Measurements from ENCODE around the gene PTS.

Gene PTS

GRCh38 chr11:112226831-112227401 is 688 bp downstream of the PTS start:
- DNase-seq (ENCODE audit: low read depth), result peak; percentile 55
- peak overlapping the region; percentile 92 for H3K4me3 ChIP-seq (ENCODE audit: control insufficient read depth, low read depth, low read length)
- TF ChIP-seq, protein P1, sequence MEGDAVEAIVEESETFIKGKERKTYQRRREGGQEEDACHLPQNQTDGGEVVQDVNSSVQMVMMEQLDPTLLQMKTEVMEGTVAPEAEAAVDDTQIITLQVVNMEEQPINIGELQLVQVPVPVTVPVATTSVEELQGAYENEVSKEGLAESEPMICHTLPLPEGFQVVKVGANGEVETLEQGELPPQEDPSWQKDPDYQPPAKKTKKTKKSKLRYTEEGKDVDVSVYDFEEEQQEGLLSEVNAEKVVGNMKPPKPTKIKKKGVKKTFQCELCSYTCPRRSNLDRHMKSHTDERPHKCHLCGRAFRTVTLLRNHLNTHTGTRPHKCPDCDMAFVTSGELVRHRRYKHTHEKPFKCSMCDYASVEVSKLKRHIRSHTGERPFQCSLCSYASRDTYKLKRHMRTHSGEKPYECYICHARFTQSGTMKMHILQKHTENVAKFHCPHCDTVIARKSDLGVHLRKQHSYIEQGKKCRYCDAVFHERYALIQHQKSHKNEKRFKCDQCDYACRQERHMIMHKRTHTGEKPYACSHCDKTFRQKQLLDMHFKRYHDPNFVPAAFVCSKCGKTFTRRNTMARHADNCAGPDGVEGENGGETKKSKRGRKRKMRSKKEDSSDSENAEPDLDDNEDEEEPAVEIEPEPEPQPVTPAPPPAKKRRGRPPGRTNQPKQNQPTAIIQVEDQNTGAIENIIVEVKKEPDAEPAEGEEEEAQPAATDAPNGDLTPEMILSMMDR (conservative IDR thresholded peaks at IDR 0.05; ENCODE audit: control insufficient read depth, insufficient read depth, low read depth, low read length), result no peak

DNA sequence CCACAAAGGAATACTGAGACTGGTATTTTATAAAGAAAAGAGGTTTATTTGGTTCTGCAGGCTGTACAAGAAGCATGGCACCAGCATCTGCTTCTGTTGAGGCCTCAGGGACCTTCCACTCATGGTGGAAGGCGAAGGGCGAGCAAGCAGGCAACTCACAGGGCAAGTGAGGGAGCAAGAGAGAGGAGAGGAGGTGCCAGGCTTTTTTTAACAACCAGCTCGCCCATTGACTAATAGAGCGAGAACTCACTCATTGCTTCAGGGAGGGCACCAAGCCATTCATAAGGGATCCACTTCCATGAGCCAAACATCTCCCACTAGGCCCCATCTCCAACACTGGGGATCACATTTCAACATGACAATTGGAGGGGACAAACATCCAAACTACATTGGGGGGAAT is 1.2 kb downstream of the PTS start:
- DNase-seq (ENCODE audit: low read depth), result peak; percentile 8
- TF ChIP-seq, protein P1 (conservative IDR thresholded peaks at IDR 0.05; ENCODE audit: control insufficient read depth, insufficient read depth, low read depth, low read length), result no peak
- peak overlapping the region; percentile 92 for H3K4me3 ChIP-seq (ENCODE audit: control insufficient read depth, low read depth, low read length)

- H3K4me3 ChIP-seq (ENCODE audit: control insufficient read depth, low read depth, low read length), result no peak overlapping the region
- DNase-seq (ENCODE audit: low read depth), result no peak
- TF ChIP-seq, protein P1 (conservative IDR thresholded peaks at IDR 0.05; ENCODE audit: control insufficient read depth, insufficient read depth, low read depth, low read length), result no peak
Observed at GRCh38 chr11:112228706-112229105, 2.5 kb downstream of the PTS start.

GRCh38 chr11:112229159-112229558 is 2.9 kb downstream of the PTS start:
- TF ChIP-seq, protein P1 (conservative IDR thresholded peaks at IDR 0.05; ENCODE audit: control insufficient read depth, insufficient read depth, low read depth, low read length), result no peak
- H3K4me3 ChIP-seq (ENCODE audit: control insufficient read depth, low read depth, low read length), result no peak overlapping the region
- DNase-seq (ENCODE audit: low read depth), result no peak

DNA sequence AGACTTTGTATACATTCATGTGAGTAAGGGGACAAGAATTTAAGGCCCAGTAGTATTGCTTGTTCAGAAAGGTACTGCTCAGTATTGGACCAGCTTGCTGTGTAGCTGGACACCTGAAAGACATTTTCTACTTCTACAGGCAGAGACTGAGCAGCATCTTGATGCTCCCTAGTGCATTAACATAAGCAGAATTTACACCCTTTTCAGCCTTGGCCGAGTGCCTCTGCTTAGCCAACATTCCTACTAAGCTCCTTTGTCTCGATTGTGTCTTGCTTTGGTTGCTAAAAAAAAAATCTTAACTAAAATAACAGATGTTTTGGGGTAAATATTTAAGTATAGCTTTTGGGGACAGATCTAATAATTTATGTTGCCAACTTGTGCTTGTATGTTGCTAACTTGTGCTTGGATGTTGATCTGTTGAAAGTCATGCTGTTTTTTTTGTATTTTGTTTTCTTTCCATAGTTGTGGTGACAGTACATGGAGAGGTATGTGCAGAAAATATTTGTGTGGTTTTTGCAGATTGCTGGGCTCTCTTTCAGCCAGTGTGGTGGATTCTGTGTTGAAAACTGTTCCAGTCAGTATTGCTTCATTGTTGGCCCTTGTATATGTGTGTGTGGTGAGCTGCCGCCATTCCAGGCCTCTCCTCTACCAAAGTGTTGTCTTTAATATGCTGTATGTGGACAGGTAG is 3.7 kb downstream of the PTS start:
- peak; percentile 82 for DNase-seq (ENCODE audit: low read depth)
- TF ChIP-seq, protein P1 (conservative IDR thresholded peaks at IDR 0.05; ENCODE audit: control insufficient read depth, insufficient read depth, low read depth, low read length), result no peak
- no peak overlapping the region for H3K4me3 ChIP-seq (ENCODE audit: control insufficient read depth, low read depth, low read length)

- H3K4me3 ChIP-seq (ENCODE audit: control insufficient read depth, low read depth, low read length), result no peak overlapping the region
- DNase-seq (ENCODE audit: low read depth), result no peak
- TF ChIP-seq, protein P1 (conservative IDR thresholded peaks at IDR 0.05; ENCODE audit: control insufficient read depth, insufficient read depth, low read depth, low read length), result no peak
Observed at GRCh38 chr11:112231952-112232351, 5.7 kb downstream of the PTS start.

Data from fibroblast of mammary gland (primary cell).